DOHH2 (cell line): ENCODE data around the gene CTNNBIP1.

Experiments used
- H3F3A ChIP-seq: fragments of 200-600 bp; sonication (generic), shearing (Covaris generic); 2 replicates; pipeline ENCODE4 v1.6.0; 2016; ENCODE audit warnings: antibody characterized with exemption, mild to moderate bottlenecking; ENCODE audit not compliant: control insufficient read depth, insufficient read depth
- H3K27ac ChIP-seq: fragments of 200-600 bp; sonication (generic); 2 replicates; pipeline ENCODE4 v1.5.1; 2014; ENCODE audit warnings: low read depth, mild to moderate bottlenecking, low read length, moderate library complexity
- H3K27me3 ChIP-seq: fragments of 200-600 bp; sonication (generic); 2 replicates; pipeline ENCODE4 v1.6.1; 2014; ENCODE audit warnings: mild to moderate bottlenecking, low read length, mixed read lengths; ENCODE audit not compliant: control insufficient read depth
- H3K36me3 ChIP-seq: fragments of 200-600 bp; sonication (generic); 2 replicates; pipeline ENCODE4 v1.6.1; 2014; ENCODE audit warnings: mild to moderate bottlenecking, low read length, moderate library complexity, mixed read lengths; ENCODE audit not compliant: control insufficient read depth
- H3K4me1 ChIP-seq: fragments of 200-600 bp; sonication (generic); 2 replicates; pipeline ENCODE4 v1.6.1; 2014; ENCODE audit warnings: mild to moderate bottlenecking, low read length, mixed read lengths; ENCODE audit not compliant: control insufficient read depth
- H3K4me2 ChIP-seq: fragments of 200-600 bp; sonication (generic); 2 replicates; pipeline ENCODE4 v1.6.0; 2014; ENCODE audit warnings: mild to moderate bottlenecking, low read length, moderate library complexity
- H3K4me3 ChIP-seq: fragments of 200-600 bp; sonication (generic); 2 replicates; pipeline ENCODE4 v1.5.1; 2014; ENCODE audit warnings: mild to moderate bottlenecking, low read length, mixed read lengths
- H3K79me2 ChIP-seq: fragments of 200-600 bp; sonication (generic); 2 replicates; pipeline ENCODE4 v1.6.1; 2014; ENCODE audit warnings: mild to moderate bottlenecking, low read length, mixed read lengths; ENCODE audit not compliant: control insufficient read depth
- H3K9me2 ChIP-seq: fragments of 200-600 bp; sonication (generic); replicated peaks from 2 replicates; pipeline ENCODE4 v1.6.1; 2014; ENCODE audit warnings: mild to moderate bottlenecking, low read length, mixed read lengths; ENCODE audit not compliant: control insufficient read depth
- H3K9me3 ChIP-seq: fragments of 200-600 bp; sonication (generic); 2 replicates; pipeline ENCODE4 v1.6.1; 2014; ENCODE audit warnings: antibody characterized with exemption, low read length, mixed read lengths; ENCODE audit not compliant: control insufficient read depth, insufficient read depth
- H4K20me1 ChIP-seq: fragments of 200-600 bp; sonication (generic); 2 replicates; pipeline ENCODE4 v1.6.0; 2014; ENCODE audit warnings: low read depth, mild to moderate bottlenecking, antibody characterized with exemption, low read length, moderate library complexity; ENCODE audit not compliant: control insufficient read depth, insufficient read depth
- EZH2phosphoT487 ChIP-seq: fragments of 200-600 bp; sonication (generic); IDR thresholded peaks from 2 replicates; pipeline ENCODE4 v1.6.1; 2017; ENCODE audit warnings: borderline replicate concordance, mild to moderate bottlenecking, antibody characterized with exemption, low read length, moderate library complexity, mixed read lengths
- TF ChIP-seq, protein P1 (sequence below): fragments of 200-600 bp; sonication (generic); IDR thresholded peaks from one replicate; pipeline ENCODE4 v1.5.1; 2014; ENCODE audit warnings: antibody characterized with exemption, mild to moderate bottlenecking, low read depth, low read length; ENCODE audit not compliant: poor library complexity, severe bottlenecking

Gene CTNNBIP1

GRCh38 chr1:9889411-9889810 lies 20.7 kb downstream of the CTNNBIP1 start:
- no peak overlapping the region for H3K4me3 ChIP-seq
- H3K4me2 ChIP-seq, result peak overlapping the region; percentile 35; the same call in 1 of the 2 replicates
- TF ChIP-seq, protein P1, sequence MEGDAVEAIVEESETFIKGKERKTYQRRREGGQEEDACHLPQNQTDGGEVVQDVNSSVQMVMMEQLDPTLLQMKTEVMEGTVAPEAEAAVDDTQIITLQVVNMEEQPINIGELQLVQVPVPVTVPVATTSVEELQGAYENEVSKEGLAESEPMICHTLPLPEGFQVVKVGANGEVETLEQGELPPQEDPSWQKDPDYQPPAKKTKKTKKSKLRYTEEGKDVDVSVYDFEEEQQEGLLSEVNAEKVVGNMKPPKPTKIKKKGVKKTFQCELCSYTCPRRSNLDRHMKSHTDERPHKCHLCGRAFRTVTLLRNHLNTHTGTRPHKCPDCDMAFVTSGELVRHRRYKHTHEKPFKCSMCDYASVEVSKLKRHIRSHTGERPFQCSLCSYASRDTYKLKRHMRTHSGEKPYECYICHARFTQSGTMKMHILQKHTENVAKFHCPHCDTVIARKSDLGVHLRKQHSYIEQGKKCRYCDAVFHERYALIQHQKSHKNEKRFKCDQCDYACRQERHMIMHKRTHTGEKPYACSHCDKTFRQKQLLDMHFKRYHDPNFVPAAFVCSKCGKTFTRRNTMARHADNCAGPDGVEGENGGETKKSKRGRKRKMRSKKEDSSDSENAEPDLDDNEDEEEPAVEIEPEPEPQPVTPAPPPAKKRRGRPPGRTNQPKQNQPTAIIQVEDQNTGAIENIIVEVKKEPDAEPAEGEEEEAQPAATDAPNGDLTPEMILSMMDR, result no peak
- no peak for TF ChIP-seq EZH2phosphoT487
- H3K4me1 ChIP-seq, result peaks cover 53% of the 10 kb centered on the region
- H4K20me1 ChIP-seq, result no peaks in the 10 kb centered on the region
- H3K9me3 ChIP-seq, result no peaks in the 10 kb centered on the region
- peaks cover 3% of the 10 kb centered on the region; the same call in 1 of the 2 replicates for H3F3A ChIP-seq
- peak overlapping the region; percentile 15; the same call in 1 of the 2 replicates for H3K27ac ChIP-seq
- H3K79me2 ChIP-seq, result no peaks in the 10 kb centered on the region
- no peaks in the 10 kb centered on the region for H3K9me2 ChIP-seq
- H3K36me3 ChIP-seq, result no peaks in the 10 kb centered on the region
- H3K27me3 ChIP-seq, result no peaks in the 10 kb centered on the region

DNA sequence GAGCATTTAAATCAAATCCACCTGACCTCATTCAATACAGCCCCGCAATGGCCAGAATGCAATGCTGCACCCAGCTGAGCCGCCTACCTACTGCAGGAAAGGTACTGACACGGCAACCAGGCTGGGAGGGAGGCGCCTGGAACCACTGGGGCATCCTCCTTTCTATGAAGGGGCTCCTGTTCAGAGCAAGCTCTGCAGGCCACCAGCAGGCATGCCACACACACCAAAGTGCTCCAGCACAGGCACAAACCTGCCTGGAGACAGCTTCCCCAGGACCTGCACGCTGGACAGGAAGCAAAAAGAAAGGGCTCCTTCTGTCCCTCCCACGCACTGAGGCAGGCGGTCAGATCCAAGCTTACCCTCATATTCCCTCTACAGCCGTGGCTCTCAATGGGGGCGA lies 21.2 kb downstream of the CTNNBIP1 start:
- no peaks in the 10 kb centered on the region for H3K9me2 ChIP-seq
- H3K4me1 ChIP-seq, result peaks cover 49% of the 10 kb centered on the region
- peaks cover 3% of the 10 kb centered on the region; the same call in 1 of the 2 replicates for H3F3A ChIP-seq
- no peaks in the 10 kb centered on the region for H3K9me3 ChIP-seq
- no peaks in the 10 kb centered on the region for H3K27me3 ChIP-seq
- H3K27ac ChIP-seq, result peak overlapping the region; percentile 15; the same call in 1 of the 2 replicates
- no peaks in the 10 kb centered on the region for H3K36me3 ChIP-seq
- no peak overlapping the region for H3K4me3 ChIP-seq
- no peaks in the 10 kb centered on the region for H4K20me1 ChIP-seq
- H3K79me2 ChIP-seq, result no peaks in the 10 kb centered on the region
- H3K4me2 ChIP-seq, result peak overlapping the region; percentile 35; the same call in 1 of the 2 replicates
- TF ChIP-seq, protein P1, result no peak
- TF ChIP-seq EZH2phosphoT487, result no peak

- no peak overlapping the region for H3K27ac ChIP-seq
- H3K27me3 ChIP-seq, result no peaks in the 10 kb centered on the region
- H3K9me2 ChIP-seq, result no peaks in the 10 kb centered on the region
- H3K4me3 ChIP-seq, result no peak overlapping the region
- TF ChIP-seq EZH2phosphoT487, result no peak
- TF ChIP-seq, protein P1, result no peak
- no peaks in the 10 kb centered on the region for H3K79me2 ChIP-seq
- H4K20me1 ChIP-seq, result no peaks in the 10 kb centered on the region
- H3F3A ChIP-seq, result peaks cover 3% of the 10 kb centered on the region; the same call in 1 of the 2 replicates
- H3K4me2 ChIP-seq, result no peak overlapping the region
- H3K36me3 ChIP-seq, result no peaks in the 10 kb centered on the region
- H3K4me1 ChIP-seq, result peaks cover 31% of the 10 kb centered on the region
- H3K9me3 ChIP-seq, result no peaks in the 10 kb centered on the region
Observed at GRCh38 chr1:9887070-9887469, 23.0 kb downstream of the CTNNBIP1 start.
